ENCODE data around the gene EHBP1. TPM values are rescaled to one million over a fixed set of nuclear protein-coding genes. Genes with fewer than 3 reads are reported as not detected.

The EHBP1 gene
- total and polyA plus RNA-seq, 2 donors (not counting 3 experiments of a cell fraction or from before 2014, with no cell fraction given), result 8.4 to 34.8 TPM

DNA sequence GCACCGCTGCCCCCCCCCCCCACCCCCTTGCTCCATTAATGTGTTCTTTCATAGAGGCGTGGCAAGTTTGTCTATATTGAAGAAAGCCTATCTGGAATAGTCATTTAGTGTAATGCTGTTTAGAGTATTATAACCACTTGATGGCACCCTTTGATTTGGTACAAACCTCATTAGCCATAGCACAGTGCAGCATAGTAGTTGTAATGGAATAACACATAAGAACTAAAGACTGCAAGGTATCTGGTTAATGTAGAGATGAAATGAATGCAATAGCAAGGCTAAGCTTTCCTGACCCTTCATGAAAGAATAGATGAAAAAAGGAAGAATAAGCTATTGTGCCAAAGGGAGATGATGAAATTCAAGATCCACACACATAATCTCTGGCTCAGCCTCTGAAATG lies 81.9 kb downstream of the EHBP1 start:
- no peak overlapping the region for H3K27ac ChIP-seq (ENCODE audit: insufficient read depth, low read depth, low read length)
- no peak overlapping the region for H2AFZ ChIP-seq (ENCODE audit: low read depth, low read length)
- FAIRE-seq (peak; percentile 64), DNase-seq (ENCODE audit: low read depth, low spot score) (peak; percentile 69)
- no peak overlapping the region for H3K4me2 ChIP-seq (ENCODE audit: insufficient read depth, low read length)
- TF ChIP-seq GATA2 (IDR thresholded peaks at IDR 0.05; ENCODE audit: insufficient read depth, insufficient read length, low read depth, low read length) (no peak), MYC (IDR thresholded peaks at IDR 0.05; ENCODE audit: low read depth, low read length) (no peak), EZH2 (IDR thresholded peaks at IDR 0.05; ENCODE audit: borderline replicate concordance, low read depth, low read length, severe bottlenecking) (no peak), POLR2AphosphoS5 (IDR thresholded peaks at IDR 0.05; ENCODE audit: insufficient read depth, low read depth, low read length) (no peak), JUN (IDR thresholded peaks at IDR 0.05; ENCODE audit: borderline replicate concordance, insufficient read depth, insufficient read length, low read depth) (no peak), FOS (IDR thresholded peaks at IDR 0.05; ENCODE audit: borderline replicate concordance, insufficient read depth, low read length) (no peak)
- TF ChIP-seq, protein P1, sequence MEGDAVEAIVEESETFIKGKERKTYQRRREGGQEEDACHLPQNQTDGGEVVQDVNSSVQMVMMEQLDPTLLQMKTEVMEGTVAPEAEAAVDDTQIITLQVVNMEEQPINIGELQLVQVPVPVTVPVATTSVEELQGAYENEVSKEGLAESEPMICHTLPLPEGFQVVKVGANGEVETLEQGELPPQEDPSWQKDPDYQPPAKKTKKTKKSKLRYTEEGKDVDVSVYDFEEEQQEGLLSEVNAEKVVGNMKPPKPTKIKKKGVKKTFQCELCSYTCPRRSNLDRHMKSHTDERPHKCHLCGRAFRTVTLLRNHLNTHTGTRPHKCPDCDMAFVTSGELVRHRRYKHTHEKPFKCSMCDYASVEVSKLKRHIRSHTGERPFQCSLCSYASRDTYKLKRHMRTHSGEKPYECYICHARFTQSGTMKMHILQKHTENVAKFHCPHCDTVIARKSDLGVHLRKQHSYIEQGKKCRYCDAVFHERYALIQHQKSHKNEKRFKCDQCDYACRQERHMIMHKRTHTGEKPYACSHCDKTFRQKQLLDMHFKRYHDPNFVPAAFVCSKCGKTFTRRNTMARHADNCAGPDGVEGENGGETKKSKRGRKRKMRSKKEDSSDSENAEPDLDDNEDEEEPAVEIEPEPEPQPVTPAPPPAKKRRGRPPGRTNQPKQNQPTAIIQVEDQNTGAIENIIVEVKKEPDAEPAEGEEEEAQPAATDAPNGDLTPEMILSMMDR (IDR thresholded peaks at IDR 0.05; ENCODE audit: extremely low read depth in 1 of 2, insufficient read depth in 1 of 2, low read depth in 1 of 2, low read length in 2 of 2), result peak in 1 of 2 donors; percentile 12
- TF ChIP-seq, protein P2, sequence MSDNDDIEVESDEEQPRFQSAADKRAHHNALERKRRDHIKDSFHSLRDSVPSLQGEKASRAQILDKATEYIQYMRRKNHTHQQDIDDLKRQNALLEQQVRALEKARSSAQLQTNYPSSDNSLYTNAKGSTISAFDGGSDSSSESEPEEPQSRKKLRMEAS (IDR thresholded peaks at IDR 0.05; ENCODE audit: insufficient read depth, insufficient read length), result no peak
- POLR2A ChIA-PET, result no interaction called here
- H3K9me1 ChIP-seq (replicated peaks; ENCODE audit: control insufficient read depth, extremely low read depth, insufficient read depth, low read length), result no peaks in the 10 kb centered on the region
- H3K9ac ChIP-seq (replicated peaks; ENCODE audit: extremely low read depth, insufficient read depth, low read length), result peak overlapping the region; percentile 3
- CTCF ChIA-PET, result interaction anchor here (0.7 to 3.9 kb wide), 9 partner anchors 12 to 756 kb away, joined by 3 to 42 read pairs (median 8); no protein-coding TSS in a partner anchor
- dilution Hi-C loops (cut with MboI; ENCODE audit: extremely low pct_ligation_motif_present, low sequenced_read_pairs) (no loop called here), intact Hi-C loops (cut with micrococcal nuclease) (loop anchor here (1.0 to 5.0 kb wide), 7 partner anchors 236 to 800 kb away; partner anchors contain the start of genes MDH1 and WDPCP)
- H3K27me3 ChIP-seq (ENCODE audit: control insufficient read depth in 2 of 2, insufficient read depth in 2 of 2, low read length in 2 of 2), result no peaks in the 10 kb centered on the region
- no TSS peak for BruUV-seq (replicated peaks)
- H4K20me1 ChIP-seq (replicated peaks; ENCODE audit: control insufficient read depth, extremely low read depth, insufficient read depth, low read length), result no peaks in the 10 kb centered on the region
- no peaks in the 10 kb centered on the region for H3K9me3 ChIP-seq (replicated peaks; ENCODE audit: control insufficient read depth, insufficient read depth, low read length)
- H3K4me1 ChIP-seq (ENCODE audit: control insufficient read depth, extremely low read depth, insufficient read depth, low read length), result peaks cover 4% of the 10 kb centered on the region
- no peaks in the 10 kb centered on the region for H3K36me3 ChIP-seq (ENCODE audit: control insufficient read depth in 2 of 2, extremely low read depth in 1 of 2, insufficient read depth in 2 of 2, low read length in 2 of 2)
- no peak overlapping the region for H3K4me3 ChIP-seq (replicated peaks in 1 of 3; ENCODE audit: insufficient read depth in 1 of 3, low read depth in 1 of 3, low read length in 3 of 3)
- no peaks in the 10 kb centered on the region for H3K79me2 ChIP-seq (ENCODE audit: control insufficient read depth, insufficient read depth, low read length)
